ENCODE data around the gene KIFC3. TPM values are rescaled to one million over a fixed set of nuclear protein-coding genes. Genes with fewer than 3 reads are reported as not detected.

The KIFC3 gene
- total RNA-seq, 1 donor: 40.5 TPM

GRCh38 chr16:57778658-57779057 is 23.6 kb downstream of the KIFC3 start:
- Histone ChIP-seq H3K36me3 (ENCODE audit: insufficient read depth, low read length) (peaks cover 16% of the 10 kb centered on the region), H3K27me3 (ENCODE audit: insufficient read depth, low read length) (no peaks in the 10 kb centered on the region)
- DNase-seq (ENCODE audit: insufficient read length, low spot score, missing footprints): no peak

GRCh38 chr16:57775661-57776469 is 26.4 kb downstream of the KIFC3 start:
- H3K4me1 ChIP-seq (ENCODE audit: insufficient read depth, low read length): peaks cover 9% of the 10 kb centered on the region

More at GRCh38 chr16:57778658-57779057, 23.6 kb downstream of the KIFC3 start:
- H3K4me1 ChIP-seq (ENCODE audit: insufficient read depth, low read length): peaks cover 14% of the 10 kb centered on the region
- no peak for TF ChIP-seq CTCF (IDR thresholded peaks at IDR 0.05; ENCODE audit: extremely low read depth, low read depth, low read length)
- H3K4me2 ChIP-seq (ENCODE audit: insufficient read depth, low read length): no peak overlapping the region
- no peak overlapping the region for H3K27ac ChIP-seq (ENCODE audit: low read depth, low read length)
- no peaks in the 10 kb centered on the region for H3K9me3 ChIP-seq (ENCODE audit: low read depth, low read length)
- no peak overlapping the region for H2AFZ ChIP-seq (ENCODE audit: low read length)
- H3K4me3 ChIP-seq (ENCODE audit: insufficient read depth, low read length): no peak overlapping the region
- H4K20me1 ChIP-seq (ENCODE audit: insufficient read depth, low read length): peaks cover 5% of the 10 kb centered on the region
- H3K79me2 ChIP-seq (ENCODE audit: insufficient read depth, low read length): peaks cover 14% of the 10 kb centered on the region

GRCh38 chr16:57774705-57775285 is 27.5 kb downstream of the KIFC3 start:
- no peak for TF ChIP-seq CTCF (IDR thresholded peaks at IDR 0.05; ENCODE audit: extremely low read depth, low read depth, low read length)
- H3K79me2 ChIP-seq (ENCODE audit: insufficient read depth, low read length): peaks cover 2% of the 10 kb centered on the region
- peaks cover 2% of the 10 kb centered on the region for H4K20me1 ChIP-seq (ENCODE audit: insufficient read depth, low read length)
- no peak for DNase-seq (ENCODE audit: insufficient read length, low spot score, missing footprints)
- no peak overlapping the region for H3K27ac ChIP-seq (ENCODE audit: low read depth, low read length)
- no peaks in the 10 kb centered on the region for H3K9me3 ChIP-seq (ENCODE audit: low read depth, low read length)
- H2AFZ ChIP-seq (ENCODE audit: low read length): no peak overlapping the region
- H3K4me1 ChIP-seq (ENCODE audit: insufficient read depth, low read length): peaks cover 9% of the 10 kb centered on the region
- H3K27me3 ChIP-seq (ENCODE audit: insufficient read depth, low read length): no peaks in the 10 kb centered on the region
- no peak overlapping the region for H3K4me2 ChIP-seq (ENCODE audit: insufficient read depth, low read length)
- H3K4me3 ChIP-seq (ENCODE audit: insufficient read depth, low read length): no peak overlapping the region
- peaks cover 32% of the 10 kb centered on the region for H3K36me3 ChIP-seq (ENCODE audit: insufficient read depth, low read length)

More at GRCh38 chr16:57775661-57776469, 26.4 kb downstream of the KIFC3 start:
- H3K4me2 ChIP-seq (ENCODE audit: insufficient read depth, low read length): no peak overlapping the region
- no peaks in the 10 kb centered on the region for H3K27me3 ChIP-seq (ENCODE audit: insufficient read depth, low read length)
- no peaks in the 10 kb centered on the region for H3K9me3 ChIP-seq (ENCODE audit: low read depth, low read length)
- no peak overlapping the region for H3K4me3 ChIP-seq (ENCODE audit: insufficient read depth, low read length)
- H3K79me2 ChIP-seq (ENCODE audit: insufficient read depth, low read length): peaks cover 4% of the 10 kb centered on the region
- peak; percentile 12 for TF ChIP-seq CTCF (IDR thresholded peaks at IDR 0.05; ENCODE audit: extremely low read depth, low read depth, low read length)
- DNase-seq (ENCODE audit: insufficient read length, low spot score, missing footprints): no peak
- no peak overlapping the region for H3K27ac ChIP-seq (ENCODE audit: low read depth, low read length)
- H3K36me3 ChIP-seq (ENCODE audit: insufficient read depth, low read length): peaks cover 23% of the 10 kb centered on the region
- H2AFZ ChIP-seq (ENCODE audit: low read length): no peak overlapping the region
- H4K20me1 ChIP-seq (ENCODE audit: insufficient read depth, low read length): peaks cover 2% of the 10 kb centered on the region

GRCh38 chr16:57773655-57774295 is 28.5 kb downstream of the KIFC3 start:
- Histone ChIP-seq H3K9me3 (ENCODE audit: low read depth, low read length) (no peaks in the 10 kb centered on the region), H3K4me2 (ENCODE audit: insufficient read depth, low read length) (no peak overlapping the region), H4K20me1 (ENCODE audit: insufficient read depth, low read length) (peaks cover 2% of the 10 kb centered on the region), H3K79me2 (ENCODE audit: insufficient read depth, low read length) (peaks cover 2% of the 10 kb centered on the region), H3K36me3 (ENCODE audit: insufficient read depth, low read length) (peaks cover 35% of the 10 kb centered on the region), H3K4me3 (ENCODE audit: insufficient read depth, low read length) (no peak overlapping the region), H3K27me3 (ENCODE audit: insufficient read depth, low read length) (no peaks in the 10 kb centered on the region), H3K27ac (ENCODE audit: low read depth, low read length) (no peak overlapping the region), H3K4me1 (ENCODE audit: insufficient read depth, low read length) (peaks cover 9% of the 10 kb centered on the region), H2AFZ (ENCODE audit: low read length) (no peak overlapping the region)
- no peak for DNase-seq (ENCODE audit: insufficient read length, low spot score, missing footprints)
- no peak for TF ChIP-seq CTCF (IDR thresholded peaks at IDR 0.05; ENCODE audit: extremely low read depth, low read depth, low read length)

Data from osteoblast (primary cell).